H7 (cell line): ENCODE data around the gene GRIK2. TPM values are rescaled to one million over a fixed set of nuclear protein-coding genes. Genes with fewer than 3 reads are reported as not detected.

ENCODE experiments used
- DNase-seq: peaks from one replicate; pipeline ENCODE4 v3.0.0; 2012
- H3K27me3 ChIP-seq: 2 replicates; pipeline ENCODE4 v1.6.0; 2011; ENCODE audit warnings: mild to moderate bottlenecking, low read length; ENCODE audit not compliant: control insufficient read depth, insufficient read depth
- H3K36me3 ChIP-seq: replicated peaks from 2 replicates; pipeline ENCODE4 v1.5.1; 2011; ENCODE audit warnings: low read length; ENCODE audit not compliant: control insufficient read depth, insufficient read depth
- H3K4me3 ChIP-seq: 2 replicates; pipeline ENCODE4 v1.5.1; 2011; ENCODE audit warnings: low read depth, mild to moderate bottlenecking, control low read depth, low read length, moderate library complexity; ENCODE audit not compliant: insufficient read depth
- total RNA-seq: library from RNA; depleted of rRNA; stranded (reverse); fragments of >200 nt; shearing (Covaris generic); gene quantifications from 2 replicates; pipeline ENCODE4 v1.2.3, GENCODE V29; 2014

The GRIK2 gene
- total RNA-seq, 1 experiment from 2014 or later, result 0.76 TPM

DNA sequence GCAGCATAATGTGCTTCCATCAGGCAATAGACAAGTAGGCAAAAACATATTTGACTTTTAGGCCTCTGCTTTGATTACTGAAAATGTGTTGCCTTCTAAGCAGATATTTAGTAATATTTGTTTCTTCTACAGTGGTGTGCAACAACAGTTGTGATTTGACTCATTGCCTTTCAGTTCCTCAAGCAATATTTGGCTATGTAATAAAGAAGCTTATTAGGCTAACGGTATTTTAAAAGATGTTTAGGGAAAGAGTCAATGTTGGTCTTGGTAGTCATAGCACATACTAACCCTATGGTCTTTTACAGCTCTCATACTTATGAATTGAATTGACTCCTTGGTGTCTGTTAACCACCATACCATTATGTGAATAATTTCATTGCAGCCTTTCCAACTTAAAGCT is 124.1 kb downstream of the GRIK2 start:
- Histone ChIP-seq H3K27me3 (no peaks in the 10 kb centered on the region), H3K36me3 (no peaks in the 10 kb centered on the region), H3K4me3 (no peak overlapping the region)
- no peak for DNase-seq

DNA sequence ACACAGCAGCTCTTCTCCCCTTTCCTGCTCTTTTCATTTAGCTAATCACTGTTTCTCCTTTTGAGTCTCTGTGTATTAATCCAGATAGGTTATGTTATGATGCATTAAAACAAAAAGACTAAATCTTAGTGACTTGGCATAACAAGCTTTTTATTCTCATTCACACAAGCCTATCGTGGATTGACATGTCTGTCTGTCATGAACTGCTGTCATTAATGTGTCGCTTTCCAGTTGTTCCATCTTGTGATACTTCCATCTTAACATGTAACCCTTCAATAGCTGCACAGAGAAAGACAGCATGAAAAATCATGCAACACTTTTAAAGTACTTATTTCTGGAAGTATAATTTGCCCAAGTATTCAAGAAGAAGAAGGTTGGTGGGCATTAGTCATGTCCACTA is 128.7 kb downstream of the GRIK2 start:
- no peaks in the 10 kb centered on the region for H3K27me3 ChIP-seq
- no peak for DNase-seq
- H3K4me3 ChIP-seq, result no peak overlapping the region
- no peaks in the 10 kb centered on the region for H3K36me3 ChIP-seq

DNA sequence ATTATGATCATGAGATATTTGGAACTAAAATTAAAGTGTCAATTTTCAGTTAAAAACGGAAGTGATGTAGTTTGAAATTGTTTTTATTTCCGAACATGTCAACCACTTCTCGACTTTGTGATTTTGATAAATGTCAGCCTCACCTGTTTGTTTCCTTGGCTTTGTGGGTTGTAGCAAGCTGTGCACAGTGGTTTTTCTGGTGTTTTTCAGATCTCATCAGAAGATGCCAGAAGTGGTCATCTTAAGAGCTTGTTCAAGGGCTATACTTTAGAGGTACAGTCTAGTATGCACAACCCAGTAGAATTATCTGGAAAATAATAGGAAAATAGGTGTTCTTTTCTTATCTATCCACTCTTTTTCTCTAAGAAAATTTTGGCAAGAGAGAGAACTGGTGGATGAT is 134.0 kb downstream of the GRIK2 start:
- DNase-seq, result no peak
- no peaks in the 10 kb centered on the region for H3K27me3 ChIP-seq
- no peak overlapping the region for H3K4me3 ChIP-seq
- H3K36me3 ChIP-seq, result no peaks in the 10 kb centered on the region

DNA sequence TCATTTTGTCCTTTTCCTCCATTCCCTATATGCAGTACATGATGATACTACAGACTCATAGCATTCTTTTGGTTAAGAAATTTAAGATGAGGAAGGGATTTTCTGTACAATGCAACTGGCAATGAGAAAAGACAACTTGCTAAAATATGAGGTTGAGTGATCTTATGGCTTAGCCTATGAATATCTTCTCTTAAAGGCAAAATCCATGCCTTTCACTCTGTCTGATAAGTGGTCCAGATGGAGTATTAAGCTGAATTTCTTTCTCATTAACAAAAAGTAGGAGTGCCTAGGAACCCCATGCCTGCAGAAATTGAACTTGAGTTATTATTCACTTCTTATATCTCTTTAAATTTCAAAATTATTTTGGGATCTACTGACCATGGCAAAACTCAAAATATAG is 135.3 kb downstream of the GRIK2 start:
- H3K27me3 ChIP-seq, result no peaks in the 10 kb centered on the region
- DNase-seq, result no peak
- no peak overlapping the region for H3K4me3 ChIP-seq
- no peaks in the 10 kb centered on the region for H3K36me3 ChIP-seq

DNA sequence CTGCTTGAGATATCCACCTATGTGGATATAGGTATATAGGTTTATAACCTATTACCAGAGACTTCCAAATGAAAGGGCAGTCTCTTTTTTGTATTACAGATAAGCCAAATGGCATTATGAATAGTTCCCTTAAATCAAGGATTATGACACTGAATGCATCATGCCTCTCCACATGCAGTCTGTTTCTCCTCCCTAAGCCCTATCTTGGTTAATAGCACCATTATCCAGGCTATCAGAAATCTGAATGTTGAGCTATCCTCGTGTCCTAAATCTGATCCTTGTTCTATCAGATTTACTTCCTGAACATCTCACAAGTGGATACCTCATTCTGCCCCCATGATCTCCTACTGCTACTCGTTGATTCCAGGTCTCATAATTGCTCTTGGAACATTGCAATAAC is 138.0 kb downstream of the GRIK2 start:
- H3K4me3 ChIP-seq, result no peak overlapping the region
- no peaks in the 10 kb centered on the region for H3K27me3 ChIP-seq
- DNase-seq, result no peak
- H3K36me3 ChIP-seq, result no peaks in the 10 kb centered on the region

DNA sequence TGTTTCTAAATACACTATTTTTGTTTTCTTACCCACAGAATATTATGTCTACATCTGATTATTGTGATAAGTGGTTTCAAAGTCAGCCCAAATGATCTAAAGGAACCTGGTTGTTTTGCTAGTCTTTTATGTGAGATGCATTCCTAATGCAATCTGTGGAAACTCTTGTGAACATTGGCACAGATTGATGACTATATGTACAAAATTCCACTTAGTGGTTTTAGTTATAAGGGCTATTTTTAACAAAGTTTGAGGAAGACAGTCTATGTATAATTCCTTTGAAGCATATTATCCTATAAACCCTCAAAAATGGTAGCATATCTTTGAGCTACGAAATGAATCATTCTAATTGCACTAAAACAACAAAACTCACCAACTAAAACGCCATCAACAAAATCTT is 140.9 kb downstream of the GRIK2 start:
- H3K4me3 ChIP-seq, result no peak overlapping the region
- no peaks in the 10 kb centered on the region for H3K36me3 ChIP-seq
- no peak for DNase-seq
- no peaks in the 10 kb centered on the region for H3K27me3 ChIP-seq

DNA sequence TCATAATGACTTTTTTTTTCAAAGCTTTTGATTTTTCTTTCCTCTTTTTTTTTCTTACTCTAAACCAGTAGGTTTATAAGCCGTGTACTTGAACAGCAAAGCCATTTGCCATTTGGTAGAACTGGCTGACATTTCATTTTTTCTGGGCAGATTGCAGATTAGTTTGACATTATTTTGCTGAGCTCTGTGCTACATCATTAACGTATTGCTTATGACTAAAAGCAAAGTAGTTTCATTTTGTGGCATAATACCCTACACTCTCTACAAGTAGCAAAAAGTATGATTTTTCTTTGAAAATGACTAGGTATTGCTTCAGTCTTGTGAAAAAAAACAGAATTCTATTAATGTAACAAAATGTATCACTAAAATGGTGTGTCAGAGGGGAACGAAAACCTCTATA is 141.3 kb downstream of the GRIK2 start:
- Histone ChIP-seq H3K36me3 (no peaks in the 10 kb centered on the region), H3K27me3 (no peaks in the 10 kb centered on the region), H3K4me3 (no peak overlapping the region)
- DNase-seq, result no peak

DNA sequence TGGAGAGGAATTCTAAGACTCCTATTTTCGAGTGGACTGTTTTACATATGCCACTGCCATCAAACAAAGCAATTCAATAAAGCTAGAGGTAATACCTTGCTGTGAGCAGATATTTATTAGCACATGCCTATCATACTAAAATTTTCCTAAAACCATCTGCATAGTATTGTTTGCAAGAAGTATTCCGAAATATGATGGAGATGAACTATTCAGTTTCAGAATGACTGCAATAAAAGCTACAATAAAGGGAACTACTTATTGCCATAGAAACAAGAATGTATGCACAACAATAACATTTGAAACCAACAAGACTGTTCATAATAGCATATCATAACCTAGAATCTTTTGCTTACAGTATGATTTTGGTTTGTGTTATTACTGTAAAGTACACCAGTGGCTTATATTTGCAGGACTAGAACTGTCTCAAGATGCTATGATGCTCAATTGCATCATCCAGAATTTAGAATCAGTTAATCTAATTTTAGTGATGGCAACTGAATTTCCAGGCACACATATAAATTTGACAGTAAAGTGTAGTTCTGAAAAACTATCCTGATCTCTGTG is 144.3 kb downstream of the GRIK2 start:
- no peaks in the 10 kb centered on the region for H3K27me3 ChIP-seq
- DNase-seq, result no peak
- no peak overlapping the region for H3K4me3 ChIP-seq
- H3K36me3 ChIP-seq, result no peaks in the 10 kb centered on the region

DNA sequence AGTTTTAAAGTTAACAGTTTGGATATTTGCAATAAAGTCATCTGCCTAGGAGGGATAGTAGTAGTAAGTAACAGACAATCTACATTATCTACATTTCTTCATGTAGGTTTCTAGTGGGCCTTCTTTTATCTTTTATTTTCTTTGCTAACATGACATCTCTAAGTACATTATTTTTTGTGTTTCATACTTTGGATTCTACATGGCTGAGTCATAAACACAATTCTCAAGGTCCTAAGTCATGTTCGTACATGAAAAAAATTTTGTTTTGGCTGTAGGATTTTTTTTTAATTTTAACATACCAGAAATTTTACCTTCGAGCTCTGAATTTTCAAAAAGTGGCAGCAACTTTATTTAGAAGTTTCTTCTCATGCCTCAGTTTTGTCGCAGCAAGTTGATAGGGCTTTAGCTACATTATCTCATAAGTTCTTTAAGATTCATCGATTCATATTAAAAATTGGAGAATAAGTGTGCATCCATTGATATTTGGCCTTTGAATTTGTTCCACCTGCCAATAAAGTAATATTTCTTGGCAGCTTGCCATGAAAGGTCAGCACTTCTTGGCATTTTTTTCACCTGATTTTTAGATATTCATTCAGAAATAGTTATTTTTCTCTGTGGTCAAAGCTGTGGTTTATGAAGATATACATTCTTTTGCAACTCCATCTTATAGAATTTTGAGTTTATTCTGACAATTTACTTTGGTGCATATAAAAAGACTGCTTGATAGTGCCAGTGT is 146.2 kb downstream of the GRIK2 start:
- DNase-seq, result no peak
- no peak overlapping the region for H3K4me3 ChIP-seq
- no peaks in the 10 kb centered on the region for H3K36me3 ChIP-seq
- no peaks in the 10 kb centered on the region for H3K27me3 ChIP-seq

DNA sequence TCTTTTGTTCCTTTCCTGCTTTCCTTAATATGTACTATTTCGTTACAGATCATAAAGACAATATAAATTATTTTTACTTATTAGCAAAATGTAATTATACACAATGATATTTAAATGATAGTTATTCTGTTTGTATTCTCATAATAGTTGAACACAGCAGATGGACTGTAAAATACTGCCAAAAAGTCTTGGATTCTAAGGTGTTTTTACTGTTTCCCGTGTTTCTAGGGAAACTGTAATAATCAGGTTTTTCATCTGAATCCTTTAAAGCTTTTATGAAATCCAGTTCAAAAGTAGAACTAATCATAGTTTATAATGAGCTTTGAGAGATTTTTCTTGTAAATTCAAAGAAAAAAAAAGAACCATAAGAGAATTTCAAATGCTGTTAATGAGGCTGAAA is 148.4 kb downstream of the GRIK2 start:
- Histone ChIP-seq H3K4me3 (no peak overlapping the region), H3K36me3 (no peaks in the 10 kb centered on the region), H3K27me3 (no peaks in the 10 kb centered on the region)
- no peak for DNase-seq

DNA sequence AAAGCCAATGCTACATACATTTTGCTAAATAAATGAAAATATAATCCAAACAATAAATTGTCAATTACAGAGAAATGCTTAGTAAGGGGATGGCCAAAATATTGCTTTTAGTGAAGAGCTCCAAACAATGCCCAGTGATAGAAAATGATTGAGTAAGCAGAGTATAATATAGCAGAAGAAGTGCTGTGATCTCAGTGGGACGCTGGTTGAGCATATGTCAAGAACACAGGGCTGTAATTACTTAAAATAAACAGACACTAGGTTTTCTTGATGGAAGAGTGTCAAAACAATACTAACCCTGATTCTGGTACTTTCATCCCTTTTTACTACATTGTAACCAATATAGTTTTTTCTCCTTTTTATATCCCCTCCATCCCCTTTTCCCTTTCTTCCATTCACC is 150.3 kb downstream of the GRIK2 start:
- no peak for DNase-seq
- Histone ChIP-seq H3K27me3 (no peaks in the 10 kb centered on the region), H3K4me3 (no peak overlapping the region), H3K36me3 (no peaks in the 10 kb centered on the region)

DNA sequence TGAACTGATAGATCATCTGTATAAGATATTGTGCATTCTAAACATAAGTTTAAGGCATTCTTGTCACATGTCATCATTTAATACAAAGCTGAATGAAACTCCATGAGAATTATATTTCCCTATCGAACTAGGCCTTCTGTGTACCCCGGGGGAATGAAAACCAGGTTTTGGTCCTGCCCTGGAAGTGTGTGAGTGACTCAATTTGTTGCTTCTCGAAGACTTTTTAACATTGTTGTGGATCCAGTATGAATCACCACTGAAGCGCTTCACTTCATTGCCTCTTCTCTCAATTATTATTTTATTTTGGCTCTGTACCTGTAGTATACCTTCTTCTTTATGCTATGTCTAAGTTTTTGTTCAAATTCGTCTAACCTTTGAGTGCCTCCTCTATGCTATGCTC is 150.8 kb downstream of the GRIK2 start:
- DNase-seq, result no peak
- no peaks in the 10 kb centered on the region for H3K27me3 ChIP-seq
- no peaks in the 10 kb centered on the region for H3K36me3 ChIP-seq
- H3K4me3 ChIP-seq, result no peak overlapping the region

DNA sequence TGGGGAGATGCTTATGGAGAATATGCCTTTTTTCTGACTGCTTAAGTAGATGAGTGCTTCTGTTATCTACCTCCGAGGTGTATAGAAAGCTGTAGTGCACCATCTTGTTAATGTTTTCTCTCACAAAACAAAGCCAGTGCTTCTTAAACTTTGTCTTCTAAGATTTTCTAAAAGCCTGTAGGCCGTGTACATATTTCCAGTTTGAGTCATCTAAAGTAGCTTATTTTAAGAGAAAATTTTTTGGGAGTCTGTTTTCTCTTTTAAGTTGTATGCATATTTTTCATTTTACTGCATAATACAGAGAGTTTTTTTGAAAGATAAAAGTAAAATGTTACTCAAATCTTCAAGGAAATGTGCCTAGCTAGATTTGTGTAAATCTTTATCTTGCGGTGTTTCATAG is 151.7 kb downstream of the GRIK2 start:
- Histone ChIP-seq H3K4me3 (no peak overlapping the region), H3K36me3 (no peaks in the 10 kb centered on the region), H3K27me3 (no peaks in the 10 kb centered on the region)
- no peak for DNase-seq

DNA sequence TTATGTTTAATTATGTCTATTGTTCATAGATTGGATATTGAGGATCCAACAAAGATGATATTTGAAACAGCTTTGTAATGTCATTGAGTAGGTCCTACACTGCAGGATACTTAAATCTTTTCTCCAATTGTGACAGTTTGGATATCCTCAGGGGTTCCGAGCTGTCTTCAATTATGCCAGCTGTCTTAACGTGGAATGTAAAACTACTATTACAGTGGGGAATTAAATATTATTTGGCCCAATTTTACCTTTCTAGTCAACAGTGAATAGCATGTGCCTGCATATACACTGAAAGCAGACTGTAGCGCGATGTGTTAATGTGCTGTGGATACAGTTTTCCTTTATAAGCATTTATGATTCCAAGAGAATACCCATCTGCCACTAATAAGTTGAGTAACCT is 156.9 kb downstream of the GRIK2 start:
- Histone ChIP-seq H3K27me3 (no peaks in the 10 kb centered on the region), H3K4me3 (no peak overlapping the region), H3K36me3 (no peaks in the 10 kb centered on the region)
- DNase-seq, result no peak

DNA sequence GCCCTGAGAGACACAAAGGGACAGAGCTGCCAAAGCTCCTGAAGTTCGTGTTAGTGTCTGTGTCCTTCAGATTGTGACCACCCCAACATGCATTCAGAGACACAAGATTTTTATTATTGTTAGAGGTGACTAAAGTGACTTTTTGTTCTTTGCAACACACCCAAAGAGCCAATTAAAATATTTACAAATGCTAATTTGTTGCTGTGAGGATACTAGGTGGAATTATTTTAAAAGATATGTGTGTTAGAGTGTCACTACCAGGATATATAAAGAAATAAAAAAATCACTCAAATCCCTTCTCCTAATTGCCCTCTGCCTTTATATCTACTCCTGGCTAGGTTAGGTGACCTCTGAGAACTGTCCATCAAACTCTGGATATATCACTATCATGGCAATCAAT is 160.7 kb downstream of the GRIK2 start:
- no peaks in the 10 kb centered on the region for H3K27me3 ChIP-seq
- no peaks in the 10 kb centered on the region for H3K36me3 ChIP-seq
- no peak for DNase-seq
- no peak overlapping the region for H3K4me3 ChIP-seq

DNA sequence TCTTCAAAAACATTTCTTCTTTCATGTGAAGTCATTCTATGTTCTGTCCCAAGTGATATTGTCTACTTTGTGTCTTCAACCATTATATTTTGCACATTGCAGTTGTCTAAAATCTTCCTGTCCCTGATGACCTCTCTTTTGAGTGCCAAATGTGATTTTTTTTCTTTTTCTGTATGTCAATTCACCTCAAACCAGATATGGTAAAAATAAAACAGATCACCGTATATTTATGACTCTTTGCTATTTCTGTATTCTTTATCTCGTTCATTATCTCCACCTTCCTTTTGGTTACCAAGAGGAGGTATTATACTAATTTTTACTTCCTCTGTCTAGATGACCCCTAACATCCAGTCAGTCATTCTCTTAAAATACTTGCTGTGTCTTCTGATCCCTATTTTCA is 165.2 kb downstream of the GRIK2 start:
- Histone ChIP-seq H3K27me3 (no peaks in the 10 kb centered on the region), H3K4me3 (no peak overlapping the region), H3K36me3 (no peaks in the 10 kb centered on the region)
- no peak for DNase-seq
